Measurements from ENCODE around the gene C17orf78.
A peak's percentile ranks its signal among the peaks of the same experiment; 100 is the strongest.
"Not testable (repeated sequence)": the region's sequence is repeated elsewhere in the genome, so short reads cannot be mapped to it uniquely, and the experiment has no call there.

The C17orf78 gene

DNA sequence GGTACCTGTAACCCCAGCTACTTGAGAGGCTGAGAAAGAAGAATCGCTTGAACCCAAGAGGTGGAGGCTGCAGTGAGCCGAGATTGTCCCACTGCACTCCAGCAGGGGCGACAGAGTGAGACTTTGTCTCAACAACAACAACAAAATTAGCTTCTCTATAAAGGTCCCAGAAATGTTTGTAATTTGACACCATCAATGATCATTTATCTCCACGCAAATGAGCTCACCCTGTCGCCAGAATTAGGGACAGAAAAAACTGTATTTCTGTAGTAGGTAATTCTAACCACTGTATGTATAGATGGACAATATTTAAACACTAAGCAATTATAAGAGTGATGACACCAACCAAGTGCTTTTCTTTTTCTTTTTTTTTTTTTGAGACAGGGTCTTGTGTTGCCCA lies 10.7 kb downstream of the C17orf78 start:
- no peak for DNase-seq (ENCODE audit: low spot score)

DNA sequence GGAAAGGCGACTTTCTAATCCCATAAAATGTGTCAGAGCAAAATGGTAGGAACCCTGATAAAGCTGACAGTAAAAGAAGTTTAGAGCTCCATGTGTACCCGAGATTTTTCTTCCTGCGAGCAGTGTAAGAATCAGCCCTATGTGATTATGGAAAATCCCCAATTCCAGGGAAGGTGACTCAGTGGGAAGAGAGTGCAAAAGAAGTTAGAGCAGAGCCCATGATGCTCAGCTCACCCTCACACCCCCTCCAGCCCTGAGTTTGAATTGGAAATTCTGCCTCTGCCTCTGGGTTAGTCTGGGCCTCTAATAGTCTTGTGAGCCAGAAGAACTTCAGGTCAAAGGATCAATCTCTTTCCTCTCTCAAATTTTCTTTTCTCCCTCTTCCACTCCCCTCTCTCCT lies 12.5 kb downstream of the C17orf78 start:
- no peak for DNase-seq (ENCODE audit: low spot score)

DNA sequence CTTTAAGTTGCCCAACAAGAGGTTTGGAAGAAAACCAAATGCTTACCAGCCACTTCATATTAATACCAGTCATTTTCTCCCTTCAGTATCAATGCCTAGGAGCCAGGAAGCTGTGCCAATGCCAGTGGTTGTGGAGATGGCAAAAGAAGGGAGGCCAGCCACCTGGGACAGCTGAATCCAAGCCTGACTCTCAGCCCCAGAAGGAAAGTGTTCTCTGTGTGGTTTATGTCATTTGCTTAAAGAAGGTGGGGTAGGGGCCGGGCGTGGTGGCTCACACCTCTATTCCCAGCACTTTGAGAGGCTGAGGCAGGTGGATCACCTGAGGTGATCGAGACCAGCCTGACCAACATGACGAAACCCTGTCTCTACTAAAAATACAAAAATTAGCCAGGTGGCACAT lies 13.4 kb downstream of the C17orf78 start:
- no peak for DNase-seq (ENCODE audit: low spot score)

DNA sequence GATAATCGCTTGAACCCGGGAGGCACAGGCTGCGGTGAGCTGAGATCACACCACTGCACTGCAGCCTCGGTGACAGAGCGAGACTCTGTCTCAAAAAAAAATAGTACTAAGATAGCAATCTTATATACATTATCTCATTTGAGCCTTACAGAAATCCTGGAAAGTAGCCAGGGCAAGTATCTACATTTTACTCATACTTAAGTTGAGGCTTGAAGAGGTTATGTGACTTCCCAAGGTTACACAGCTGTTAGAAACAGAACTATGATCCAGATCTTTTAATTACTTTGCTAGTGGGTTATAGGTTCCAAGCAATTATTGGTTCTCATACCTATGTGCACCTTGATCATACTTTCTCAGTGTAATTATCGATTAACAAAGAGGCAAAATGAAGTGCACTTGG lies 15.4 kb downstream of the C17orf78 start:
- no peak for DNase-seq (ENCODE audit: low spot score)

DNA sequence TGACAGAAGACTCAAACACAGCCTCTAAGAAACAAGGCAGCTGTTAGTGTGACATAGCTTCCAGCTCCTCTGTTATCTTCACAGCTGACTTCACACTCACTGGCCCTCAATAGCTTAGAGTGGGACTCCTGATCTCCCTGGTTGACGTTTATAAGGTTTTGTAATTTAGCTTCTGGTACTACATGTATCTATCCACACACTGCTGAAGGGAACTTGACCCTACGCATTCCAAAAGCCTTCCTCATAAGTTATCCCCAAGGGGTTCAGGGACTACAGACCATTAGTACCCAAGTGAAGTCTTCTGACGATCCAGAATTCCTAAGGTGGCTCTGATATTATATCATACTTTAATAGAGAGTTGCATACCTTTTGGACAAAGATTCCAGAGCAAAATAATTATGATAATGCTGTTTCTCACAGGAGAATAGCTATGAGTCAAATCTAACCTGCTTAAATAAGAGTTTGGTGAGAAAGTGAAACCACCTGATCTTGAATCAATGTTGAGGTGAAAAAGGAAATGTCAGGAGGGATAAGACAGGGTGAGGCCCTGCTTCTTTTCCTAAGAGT lies 16.3 kb downstream of the C17orf78 start:
- DNase-seq (ENCODE audit: low spot score): no peak

DNA sequence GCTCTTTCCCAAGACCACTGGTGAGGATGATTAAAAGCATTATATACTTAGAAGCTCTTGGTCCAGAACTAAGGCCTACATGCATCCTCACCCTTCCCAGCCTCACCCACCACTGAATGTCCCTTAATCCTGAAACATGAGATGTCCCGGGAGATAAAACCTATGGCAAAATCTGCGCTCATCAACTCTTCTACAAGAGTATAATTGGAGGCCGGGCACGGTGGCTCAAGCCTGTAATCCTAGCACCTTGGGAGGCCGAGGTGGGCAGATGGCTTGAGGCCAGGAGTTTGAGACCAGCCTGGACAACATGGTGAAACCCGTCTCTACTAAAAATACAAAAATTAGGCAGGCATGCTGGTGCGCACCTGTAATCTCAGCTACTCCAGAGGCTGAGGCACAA lies 17.6 kb downstream of the C17orf78 start:
- DNase-seq (ENCODE audit: low spot score): no peak

DNA sequence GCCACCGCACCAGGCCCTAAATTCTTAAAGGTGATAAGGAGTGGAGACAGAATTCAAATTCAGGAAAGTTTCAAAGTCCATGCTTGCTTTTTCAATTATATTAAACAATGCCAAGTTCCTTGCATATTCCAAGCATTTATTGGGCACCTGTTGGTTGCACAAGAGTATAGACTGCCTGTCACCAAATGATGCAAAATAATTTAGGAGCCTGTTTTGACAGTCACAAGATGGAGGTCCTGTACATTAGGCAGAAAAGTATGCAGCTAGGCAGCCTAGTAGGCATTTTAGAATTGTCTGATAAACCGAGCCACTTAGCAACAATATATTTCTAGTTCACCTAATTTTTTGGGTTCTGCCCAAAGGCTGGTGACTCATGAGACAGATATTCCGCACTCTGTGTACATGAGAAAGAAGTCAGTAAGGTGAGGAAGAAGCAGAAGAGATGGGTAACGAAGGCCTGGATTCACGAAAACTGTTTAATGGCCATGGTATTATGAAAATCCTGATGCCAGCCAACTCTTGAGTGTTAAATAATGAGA lies 23.5 kb downstream of the C17orf78 start:
- DNase-seq (ENCODE audit: low spot score): no peak

DNA sequence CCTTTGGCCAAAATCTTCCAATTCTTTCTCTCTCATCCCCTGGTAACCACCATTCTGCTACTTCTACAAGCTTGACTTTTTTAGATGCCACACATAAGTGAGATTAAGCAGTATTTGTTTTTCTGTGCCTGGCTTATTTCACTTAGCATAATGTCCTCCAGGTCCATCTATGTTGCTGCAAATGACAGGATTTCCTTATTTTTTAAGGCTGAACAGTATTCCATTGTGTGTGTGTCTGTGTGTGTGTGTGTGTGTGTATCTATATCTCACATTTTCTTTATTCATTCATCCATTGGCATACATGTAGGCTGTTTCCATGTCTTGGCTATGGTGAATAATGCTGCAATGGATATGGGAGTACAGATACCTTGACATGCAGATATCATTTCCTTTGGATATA lies 24.7 kb downstream of the C17orf78 start:
- DNase-seq (ENCODE audit: low spot score): no peak

DNA sequence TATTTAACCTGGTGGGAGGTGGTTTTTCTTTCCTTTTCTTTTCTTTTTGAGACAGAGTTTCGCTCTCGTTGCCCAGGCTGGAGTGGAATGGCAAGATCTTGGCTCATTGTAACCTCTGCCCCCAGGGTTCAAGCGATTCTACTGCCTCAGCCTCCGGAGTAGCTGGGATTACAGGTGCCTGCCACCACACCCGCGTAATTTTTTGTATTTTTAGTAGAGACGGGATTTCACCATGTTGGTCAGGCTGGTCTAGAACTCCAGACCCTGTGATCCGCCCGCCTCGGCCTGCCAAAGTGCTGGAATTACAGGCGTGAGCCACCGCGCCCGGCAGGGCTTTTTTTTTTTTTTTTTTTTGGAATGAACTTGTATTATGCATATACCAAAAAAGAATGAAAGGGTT lies 29.7 kb downstream of the C17orf78 start:
- DNase-seq (ENCODE audit: low spot score): not testable (repeated sequence)

DNA sequence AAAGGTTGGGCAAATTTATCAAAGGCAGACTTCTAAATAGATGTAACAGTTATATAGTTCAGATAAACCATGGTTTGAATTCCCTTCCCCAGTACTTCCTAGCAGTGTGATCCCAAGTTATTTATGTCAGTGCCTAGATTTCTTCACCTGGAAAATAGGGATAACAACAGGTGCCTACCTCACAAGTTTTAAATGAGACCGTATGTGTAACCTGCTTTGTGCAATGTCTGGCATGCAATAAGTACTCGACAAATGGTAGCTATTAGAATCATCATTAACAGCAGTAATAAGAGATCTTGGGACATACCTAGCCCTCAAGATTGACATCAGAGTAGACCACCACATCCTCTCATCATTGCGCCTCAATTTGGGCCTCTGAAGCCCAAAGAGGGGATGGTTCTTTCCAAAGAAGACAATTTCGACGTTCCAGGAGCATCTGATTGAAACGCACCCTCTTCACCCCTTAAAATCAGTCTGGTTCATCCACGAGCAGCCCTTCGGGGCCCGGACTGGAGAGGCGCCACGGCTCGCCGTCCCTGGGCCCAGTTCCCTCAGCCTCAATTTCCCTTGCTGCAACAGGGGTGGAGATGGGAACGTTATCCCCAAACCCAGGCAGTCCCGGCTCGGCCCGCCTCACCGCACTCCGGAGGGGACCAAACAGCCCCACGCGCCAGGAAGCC lies 30.3 kb downstream of the C17orf78 start:
- DNase-seq (ENCODE audit: low spot score): no peak

DNA sequence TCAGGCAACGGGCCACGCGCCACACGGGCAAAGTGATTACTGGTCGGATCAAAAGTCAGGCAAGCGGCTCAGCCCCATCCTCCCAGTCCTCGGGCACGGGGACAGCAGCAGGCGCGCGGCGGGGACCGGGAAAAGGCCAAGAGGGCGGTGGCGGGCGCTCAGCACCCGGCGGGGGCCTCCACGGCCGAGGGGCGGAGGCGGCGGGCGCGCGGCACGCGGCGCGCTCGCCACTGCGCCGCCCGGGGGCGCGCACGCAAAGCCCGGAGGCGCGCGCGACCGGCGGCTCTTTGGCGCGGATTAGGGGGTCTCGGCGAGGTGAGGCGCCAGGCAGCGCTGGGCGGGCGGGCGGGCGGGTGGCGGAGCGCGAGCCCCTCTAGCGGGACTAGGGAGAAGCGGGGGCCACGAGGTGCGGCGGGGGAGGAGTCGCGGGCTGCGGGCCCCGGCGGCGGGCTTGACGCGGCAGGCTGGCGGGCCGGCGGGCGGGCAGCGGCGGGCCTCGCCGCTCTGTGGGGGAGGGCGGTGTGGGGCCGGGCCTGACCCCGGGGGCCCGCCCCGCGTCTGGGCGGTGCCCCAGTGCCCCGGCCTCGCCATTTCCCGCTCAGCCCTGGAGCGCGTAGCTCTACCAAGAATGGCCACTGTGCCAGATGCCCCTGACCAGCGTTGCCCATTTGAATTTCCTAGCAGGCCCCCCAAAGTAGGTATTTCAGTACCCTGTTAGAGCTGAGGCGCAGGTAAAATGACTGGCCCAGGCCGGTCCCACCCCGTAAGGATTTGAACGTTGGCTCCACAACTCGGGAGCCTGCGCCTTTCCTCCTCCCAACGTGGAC lies 31.1 kb downstream of the C17orf78 start, which contains the start of the genes ACACA and TADA2A:
Gene ACACA, minus strand, starts transcription at position 202 of the 827 bp plus-strand sequence. CDS start 537 bp downstream, outside the sequence.
Gene TADA2A, plus strand, starts transcription at position 252 of the 827 bp plus-strand sequence. CDS start 4,480 bp downstream, outside the sequence.
- DNase-seq (ENCODE audit: low spot score): peak; percentile 73

DNA sequence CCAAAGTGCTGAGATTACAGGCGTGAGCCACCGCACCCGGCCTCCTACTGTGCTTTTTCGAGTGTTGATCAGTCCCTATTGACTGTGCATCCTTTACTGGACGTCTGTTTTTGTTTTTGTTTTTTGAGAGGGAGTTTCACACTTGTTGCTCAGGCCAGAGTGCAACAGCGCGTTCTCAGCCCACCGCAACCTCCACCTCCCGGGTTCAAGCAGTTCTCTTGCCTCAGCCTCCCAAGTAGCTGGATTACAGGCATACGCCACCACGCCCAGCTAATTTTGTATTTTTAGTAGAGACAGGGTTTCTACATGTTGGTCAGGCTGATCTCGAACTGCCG lies 32.3 kb downstream of the C17orf78 start:
- DNase-seq (ENCODE audit: low spot score): not testable (repeated sequence)

DNA sequence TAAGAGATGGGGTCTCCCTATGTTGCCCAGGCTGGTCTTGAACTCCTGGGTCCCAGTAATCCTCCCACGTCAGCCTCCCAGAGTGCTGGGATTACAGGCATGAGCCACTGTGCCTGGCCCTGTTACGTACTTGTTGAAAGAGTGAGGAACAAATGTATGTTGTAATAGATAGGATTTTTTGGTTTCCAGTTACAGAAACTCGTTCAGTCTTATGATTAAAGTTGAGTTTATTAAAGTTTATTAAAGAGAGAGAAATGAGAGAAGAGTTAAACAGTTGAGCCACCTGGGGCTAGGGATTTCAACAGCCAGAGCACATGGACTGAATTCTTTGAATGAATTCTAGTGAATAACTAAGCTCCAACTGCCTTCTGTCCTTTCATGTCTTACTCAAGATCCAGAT lies 34.6 kb downstream of the C17orf78 start:
- no peak for DNase-seq (ENCODE audit: low spot score)

DNA sequence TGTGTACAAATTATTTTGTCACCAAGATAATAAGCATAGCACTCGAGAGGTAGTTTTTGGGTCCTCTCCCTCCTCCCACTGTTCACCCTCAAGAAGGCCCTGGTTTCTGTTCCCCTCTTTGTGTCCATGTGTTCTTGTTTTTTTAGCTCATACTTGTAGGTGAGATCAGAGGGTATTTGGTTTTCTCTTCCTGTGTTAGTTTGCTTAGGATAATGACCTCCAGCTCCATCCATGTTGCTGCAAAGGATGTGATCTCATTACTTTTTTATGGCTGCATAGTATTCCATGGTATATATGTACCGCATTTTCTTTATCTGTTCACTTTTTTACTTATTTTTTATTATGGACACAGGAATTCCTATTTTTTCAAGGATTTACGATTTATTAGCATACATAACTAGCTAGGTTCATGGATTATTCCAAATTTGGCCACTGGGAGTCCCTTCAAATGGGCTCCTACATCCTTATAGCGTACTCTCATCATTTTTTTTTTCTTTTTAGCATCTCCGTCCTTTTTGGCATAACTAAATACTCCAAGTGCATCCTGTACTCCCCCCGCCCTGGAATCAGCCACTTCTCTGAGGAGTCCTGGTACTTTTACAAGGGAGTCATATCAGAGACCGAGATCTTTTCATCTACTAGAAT lies 38.2 kb downstream of the C17orf78 start:
- no peak for DNase-seq (ENCODE audit: low spot score)

DNA sequence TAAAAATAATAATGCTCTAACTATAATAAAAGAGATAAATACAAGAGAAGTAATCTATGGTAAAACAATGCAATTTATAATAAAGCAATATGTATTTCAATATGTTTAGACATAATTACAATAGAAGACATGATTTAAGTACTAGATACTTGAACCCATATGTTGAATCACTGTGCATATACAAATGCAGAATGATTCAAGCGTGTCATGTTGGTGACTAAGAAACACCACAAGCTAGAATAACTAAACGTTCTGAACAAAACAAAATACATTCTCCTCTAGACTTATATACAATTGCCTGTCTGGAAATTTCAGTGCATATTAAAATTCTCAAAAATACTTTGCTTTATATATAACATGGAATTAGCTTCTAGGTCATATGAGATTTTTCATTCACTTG lies 42.1 kb downstream of the C17orf78 start:
- no peak for DNase-seq (ENCODE audit: low spot score)

DNA sequence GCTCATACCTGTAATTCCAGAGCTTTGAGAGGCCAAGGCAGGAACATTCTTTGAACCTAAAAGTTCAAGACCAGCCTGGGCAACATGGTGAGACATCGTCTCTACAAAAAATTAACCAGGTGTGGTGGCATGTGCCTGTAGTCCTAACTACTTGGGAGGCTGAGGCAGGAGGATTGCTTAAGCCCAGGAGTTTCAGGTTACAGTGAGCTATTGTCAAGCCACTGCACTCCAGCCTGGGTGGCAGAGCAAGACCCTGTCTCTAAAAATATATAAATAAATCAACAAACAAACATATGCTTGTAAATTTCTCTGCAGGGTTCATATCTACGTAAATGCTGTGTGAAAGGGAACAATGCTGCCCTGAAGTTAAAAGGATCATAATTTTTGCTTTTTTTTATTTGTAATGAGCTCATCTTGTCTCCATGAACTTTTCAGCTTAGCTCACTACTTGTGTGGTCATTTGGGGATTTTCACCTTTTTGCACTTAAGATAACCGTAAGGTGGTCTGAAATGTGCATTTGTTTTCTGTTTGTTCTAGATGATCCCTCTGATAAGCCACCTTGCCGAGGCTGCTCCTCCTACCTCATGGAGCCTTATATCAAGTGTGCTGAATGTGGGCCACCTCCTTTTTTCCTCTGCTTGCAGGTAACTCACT lies 47.3 kb downstream of the C17orf78 start:
- no peak for DNase-seq (ENCODE audit: low spot score)

DNA sequence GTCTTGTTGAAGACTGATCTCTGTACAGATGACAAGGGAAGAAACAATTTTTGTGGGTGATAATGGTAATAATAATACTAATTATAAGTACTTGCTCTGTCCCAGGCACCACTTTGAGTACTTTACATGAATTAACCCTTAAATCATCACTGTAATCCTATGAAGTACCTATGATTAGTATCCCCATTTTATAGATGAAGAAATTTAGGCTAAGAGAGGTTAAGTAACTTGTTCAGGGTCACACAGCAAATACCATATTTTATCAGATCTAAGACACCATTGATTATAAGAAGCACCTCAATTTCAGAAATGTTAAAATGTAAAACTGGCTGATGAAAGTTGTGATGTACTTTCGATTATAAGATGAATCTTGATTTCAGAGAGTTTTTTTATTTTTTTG lies 49.5 kb downstream of the C17orf78 start:
- DNase-seq (ENCODE audit: low spot score): no peak

DNA sequence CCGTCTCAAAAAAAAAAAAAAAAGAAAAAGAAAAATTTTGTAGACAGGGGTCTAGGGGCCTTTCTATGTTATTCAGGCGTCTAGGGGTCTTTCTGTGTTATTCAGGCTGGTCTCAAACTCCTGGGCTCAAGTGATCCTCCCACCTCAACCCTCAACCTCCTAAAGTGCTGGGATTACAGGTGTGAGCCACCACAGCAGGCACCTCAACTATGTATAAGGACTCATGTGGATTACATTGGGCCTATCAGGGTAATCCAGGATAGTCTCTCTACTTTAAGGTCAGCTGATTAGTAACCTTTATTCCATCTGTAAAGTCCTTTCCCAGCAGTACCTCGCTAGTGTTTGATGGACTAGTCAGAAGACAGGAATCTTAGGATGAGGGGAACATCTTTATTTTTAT lies 53.3 kb downstream of the C17orf78 start:
- no peak for DNase-seq (ENCODE audit: low spot score)

DNA sequence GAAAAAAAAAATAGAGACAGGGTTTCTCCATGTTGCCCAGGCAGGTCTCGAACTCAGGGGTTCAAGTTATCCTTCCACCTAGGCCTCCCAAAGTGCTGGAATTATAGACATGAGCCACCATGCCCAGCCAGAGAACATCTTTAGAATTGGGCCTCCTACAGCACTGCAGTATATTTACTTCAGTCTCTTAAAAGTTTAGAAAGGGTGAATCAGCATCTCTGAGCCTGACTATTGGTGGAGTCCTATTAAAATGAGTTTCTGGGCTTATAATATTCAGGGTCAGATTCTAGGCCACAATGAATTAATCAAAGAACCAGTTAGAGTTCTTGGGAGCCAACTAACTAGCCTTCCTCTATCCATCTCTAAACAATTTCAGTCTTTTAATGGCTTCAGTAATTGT lies 53.7 kb downstream of the C17orf78 start:
- DNase-seq (ENCODE audit: low spot score): no peak

DNA sequence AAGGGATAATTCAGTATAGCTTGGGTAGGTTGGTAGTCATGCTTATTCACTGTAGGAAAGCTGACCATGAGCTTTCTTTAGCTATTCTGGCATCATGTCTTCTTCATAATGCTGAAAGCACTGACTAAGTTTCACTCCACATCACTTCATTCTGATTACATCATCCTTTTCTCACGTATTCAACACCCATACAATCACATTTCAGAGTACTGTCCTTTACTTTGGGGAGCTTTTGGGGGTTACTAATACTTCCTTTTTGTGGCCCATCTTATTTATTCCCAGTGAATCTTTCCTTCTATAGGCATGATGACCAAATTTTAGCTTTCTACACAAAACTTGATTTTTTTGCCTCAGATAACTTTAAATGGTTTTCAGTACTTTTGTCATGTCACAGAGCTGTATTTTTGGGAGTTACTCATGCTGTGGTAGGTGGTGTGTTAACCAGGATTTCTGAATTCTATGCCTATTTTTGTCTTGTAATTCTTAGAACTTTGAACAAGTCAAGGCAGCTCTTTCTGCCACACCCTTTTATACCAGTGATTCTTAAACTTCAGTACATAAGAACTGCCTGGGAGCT lies 54.4 kb downstream of the C17orf78 start:
- no peak for DNase-seq (ENCODE audit: low spot score)

DNA sequence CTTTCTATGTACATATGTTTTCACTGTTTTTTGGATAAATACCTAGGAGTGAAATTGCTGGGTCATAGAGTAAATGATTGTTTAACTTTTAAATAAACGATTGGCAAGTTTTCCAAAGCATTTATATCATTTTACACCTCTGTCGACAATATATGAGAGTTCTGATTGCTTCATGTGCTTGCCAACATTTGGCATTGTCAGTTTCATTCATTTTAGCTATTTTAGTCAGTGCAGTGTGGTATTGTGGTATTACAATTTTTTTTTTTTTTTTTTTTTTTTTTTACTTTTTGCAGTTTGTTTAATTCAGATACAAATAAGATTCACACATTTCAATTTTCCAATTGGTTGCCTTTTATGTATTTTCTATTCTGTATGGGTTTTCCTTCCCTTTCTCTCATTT lies 56.9 kb downstream of the C17orf78 start:
- no peak for DNase-seq (ENCODE audit: low spot score)
